OCI-LY3 (cell line): ENCODE results near the gene EMID1.

Experiments used
- H2AFZ ChIP-seq: fragments of 200-600, 300-600 bp; shearing (Covaris generic); 2 replicates; pipeline ENCODE4 v1.6.0; 2014; ENCODE audit warnings: antibody characterized with exemption, low read depth, low read length
- H3K27ac ChIP-seq: fragments of 200-600, 300-600 bp; sonication (generic); 2 replicates; pipeline ENCODE4 v1.5.1; 2014; ENCODE audit warnings: mild to moderate bottlenecking, low read length, moderate library complexity, mixed read lengths
- H3K27me3 ChIP-seq: fragments of 200-600, 300-600 bp; sonication (generic); 2 replicates; pipeline ENCODE4 v1.6.1; 2014; ENCODE audit warnings: low read depth, low read length, mixed read lengths
- H3K36me3 ChIP-seq: fragments of 200-600, 300-600 bp; sonication (generic); replicated peaks from 2 replicates; pipeline ENCODE3; 2014; ENCODE audit warnings: low read depth, low read length, mixed read lengths
- H3K4me1 ChIP-seq: fragments of 300-600, 200-600 bp; sonication (generic); 2 replicates; pipeline ENCODE4 v1.6.1; 2014; ENCODE audit warnings: low read length, mixed read lengths
- H3K4me2 ChIP-seq: fragments of 200-600, 300-600 bp; sonication (generic); 2 replicates; pipeline ENCODE4 v1.6.1; 2014; ENCODE audit warnings: low read length, mixed read lengths
- H3K4me3 ChIP-seq: fragments of 300-600, 200-600 bp; sonication (generic); 2 replicates; pipeline ENCODE4 v1.5.1; 2014; ENCODE audit warnings: antibody characterized with exemption, mild to moderate bottlenecking, low read length, moderate library complexity
- H3K79me2 ChIP-seq: fragments of 300-600, 200-600 bp; shearing (Covaris generic); 2 replicates; pipeline ENCODE4 v1.6.1; 2014; ENCODE audit warnings: mild to moderate bottlenecking, low read length, mixed read lengths
- H3K9ac ChIP-seq: fragments of 300-600, 200-600 bp; shearing (Covaris generic); 2 replicates; pipeline ENCODE4 v1.6.0; 2014; ENCODE audit warnings: mild to moderate bottlenecking, low read length, moderate library complexity
- H3K9me3 ChIP-seq: fragments of 200-600, 300-600 bp; shearing (Covaris generic); 2 replicates; pipeline ENCODE4 v1.6.1; 2014; ENCODE audit warnings: low read length, mixed read lengths; ENCODE audit not compliant: insufficient read depth
- H4K20me1 ChIP-seq: fragments of 200-600, 300-600 bp; sonication (generic); 2 replicates; pipeline ENCODE4 v1.6.1; 2016; ENCODE audit warnings: low read length, mixed read lengths; ENCODE audit not compliant: insufficient read depth
- CTCF ChIP-seq: fragments of 200-600, 300-600 bp; sonication (generic); IDR thresholded peaks from 2 replicates; pipeline ENCODE4 v1.5.1; 2014; ENCODE audit warnings: antibody characterized with exemption, low read length, low read depth
- EZH2phosphoT487 ChIP-seq: fragments of 200-600 bp; shearing (Covaris generic); IDR thresholded peaks from 2 replicates; pipeline ENCODE4 v1.6.1; 2018; ENCODE audit warnings: antibody characterized with exemption, mixed run types, low read depth

EMID1 gene

GRCh38 chr22:29265305-29265704 lies 59.6 kb downstream of the EMID1 start:
- H3K79me2 ChIP-seq = peaks cover 51% of the 10 kb centered on the region
- H3K4me3 ChIP-seq = no peak overlapping the region
- H3K9ac ChIP-seq = no peak overlapping the region
- no peaks in the 10 kb centered on the region for H3K9me3 ChIP-seq
- H3K4me2 ChIP-seq = no peak overlapping the region
- no peak overlapping the region for H3K27ac ChIP-seq
- TF ChIP-seq CTCF = no peak
- H3K4me1 ChIP-seq = peaks cover 18% of the 10 kb centered on the region
- H4K20me1 ChIP-seq = peaks cover 15% of the 10 kb centered on the region
- no peaks in the 10 kb centered on the region for H3K27me3 ChIP-seq
- no peak overlapping the region for H2AFZ ChIP-seq
- peaks cover 37% of the 10 kb centered on the region for H3K36me3 ChIP-seq

- no peaks in the 10 kb centered on the region for H3K9me3 ChIP-seq
- H3K79me2 ChIP-seq = peaks cover 58% of the 10 kb centered on the region
- TF ChIP-seq CTCF = no peak
- H3K36me3 ChIP-seq = peaks cover 43% of the 10 kb centered on the region
- H3K4me2 ChIP-seq = peak overlapping the region; percentile 96
- no peak overlapping the region for H2AFZ ChIP-seq
- no peaks in the 10 kb centered on the region for H3K27me3 ChIP-seq
- no peak overlapping the region for H3K9ac ChIP-seq
- H3K4me3 ChIP-seq = peak overlapping the region; percentile 81; the same call in 1 of the 2 replicates
- no peak overlapping the region for H3K27ac ChIP-seq
- H3K4me1 ChIP-seq = peaks cover 24% of the 10 kb centered on the region
- H4K20me1 ChIP-seq = peaks cover 21% of the 10 kb centered on the region
These were observed 60.2 kb downstream of the EMID1 start for GRCh38 chr22:29265929-29266328.

GRCh38 chr22:29266564-29267461 lies 61.1 kb downstream of the EMID1 start:
- H3K27me3 ChIP-seq = no peaks in the 10 kb centered on the region
- TF ChIP-seq CTCF (no peak), EZH2phosphoT487 (no peak)
- peak overlapping the region; percentile 96 for H3K4me2 ChIP-seq
- peak overlapping the region; percentile 81 for H3K4me3 ChIP-seq
- peaks cover 30% of the 10 kb centered on the region for H4K20me1 ChIP-seq
- H3K27ac ChIP-seq = peak overlapping the region; percentile 87
- H3K79me2 ChIP-seq = peaks cover 66% of the 10 kb centered on the region
- peaks cover 52% of the 10 kb centered on the region for H3K36me3 ChIP-seq
- no peak overlapping the region for H2AFZ ChIP-seq
- H3K9me3 ChIP-seq = no peaks in the 10 kb centered on the region
- H3K4me1 ChIP-seq = peaks cover 31% of the 10 kb centered on the region
- H3K9ac ChIP-seq = peak overlapping the region; percentile 99

GRCh38 chr22:29267462-29267857 lies 61.8 kb downstream of the EMID1 start:
- peak overlapping the region; percentile 81 for H3K4me3 ChIP-seq
- H3K27me3 ChIP-seq = no peaks in the 10 kb centered on the region
- H3K9ac ChIP-seq = peak overlapping the region; percentile 99
- peaks cover 59% of the 10 kb centered on the region for H3K36me3 ChIP-seq
- peaks cover 31% of the 10 kb centered on the region for H3K4me1 ChIP-seq
- H2AFZ ChIP-seq = 0 out of 2 replicates have a peak overlapping the region, but pooled peaks have one; percentile 19
- peak overlapping the region; percentile 96 for H3K4me2 ChIP-seq
- peaks cover 73% of the 10 kb centered on the region for H3K79me2 ChIP-seq
- TF ChIP-seq CTCF (no peak), EZH2phosphoT487 (no peak)
- no peaks in the 10 kb centered on the region for H3K9me3 ChIP-seq
- H3K27ac ChIP-seq = peak overlapping the region; percentile 87
- H4K20me1 ChIP-seq = peaks cover 37% of the 10 kb centered on the region
